MM.1S (cell line): Measurements from ENCODE around the gene ROR2.
A peak's percentile ranks its signal among the peaks of the same experiment; 100 is the strongest.

ENCODE experiments used
- DNase-seq: peaks from one replicate; pipeline ENCODE4 v3.0.0-alpha.2; 2015
- H2AFZ ChIP-seq: fragments of 300-600 bp; sonication (generic); 2 replicates; pipeline ENCODE4 v1.6.0; 2016; ENCODE audit warnings: antibody characterized with exemption, low read length
- H3F3A ChIP-seq: fragments of 300-600 bp; sonication (generic); 2 replicates; pipeline ENCODE4 v1.6.1; 2016; ENCODE audit warnings: mild to moderate bottlenecking, antibody characterized with exemption, low read length, moderate library complexity, mixed read lengths; ENCODE audit not compliant: insufficient read depth
- H3K27ac ChIP-seq: fragments of 300-600 bp; sonication (generic); 2 replicates; pipeline ENCODE4 v1.5.1; 2016; ENCODE audit warnings: mild to moderate bottlenecking, low read length
- H3K27me3 ChIP-seq: fragments of 300-600 bp; sonication (generic); replicated peaks from 2 replicates; pipeline ENCODE4 v1.6.0; 2016; ENCODE audit warnings: low read length; ENCODE audit not compliant: insufficient read depth
- H3K36me3 ChIP-seq: fragments of 300-600 bp; sonication (generic); replicated peaks from 2 replicates; pipeline ENCODE4 v1.6.1; 2016; ENCODE audit warnings: mild to moderate bottlenecking, low read length, mixed read lengths; ENCODE audit not compliant: insufficient read depth
- H3K4me1 ChIP-seq: fragments of 300-600 bp; sonication (generic); 2 replicates; pipeline ENCODE4 v1.6.1; 2016; ENCODE audit warnings: low read length, mixed read lengths
- H3K4me2 ChIP-seq: fragments of 300-600 bp; sonication (generic); 2 replicates; pipeline ENCODE4 v1.6.0; 2016; ENCODE audit warnings: low read depth, low read length
- H3K4me3 ChIP-seq: fragments of 300-600 bp; sonication (generic); 2 replicates; pipeline ENCODE4 v1.5.1; 2016; ENCODE audit warnings: low read length, mixed read lengths
- H3K79me2 ChIP-seq: fragments of 300-600 bp; sonication (generic); 2 replicates; pipeline ENCODE4 v1.6.1; 2016; ENCODE audit warnings: mixed run types, low read length, mixed read lengths
- H3K9ac ChIP-seq: fragments of 300-600 bp; sonication (generic); 2 replicates; pipeline ENCODE4 v1.6.1; 2016; ENCODE audit warnings: low read length, mixed read lengths
- H3K9me2 ChIP-seq: fragments of 300-600 bp; sonication (generic); replicated peaks from 2 replicates; pipeline ENCODE4 v1.6.1; 2016; ENCODE audit warnings: mild to moderate bottlenecking, low read length, mixed read lengths; ENCODE audit not compliant: insufficient read depth
- H3K9me3 ChIP-seq: fragments of 300-600 bp; sonication (generic); replicated peaks from 2 replicates; pipeline ENCODE4 v1.6.1; 2016; ENCODE audit warnings: mild to moderate bottlenecking, low read length, mixed read lengths; ENCODE audit not compliant: insufficient read depth
- H4K20me1 ChIP-seq: fragments of 300-600 bp; sonication (generic); 2 replicates; pipeline ENCODE4 v1.6.1; 2016; ENCODE audit warnings: mild to moderate bottlenecking, low read length, moderate library complexity, mixed read lengths; ENCODE audit not compliant: insufficient read depth
- CTCF ChIP-seq: fragments of 300-600 bp; sonication (generic); IDR thresholded peaks from 2 replicates; pipeline ENCODE4 v1.5.1; 2016; ENCODE audit warnings: antibody characterized with exemption, low read length, mixed read lengths
- EZH2 ChIP-seq: fragments of 300-600 bp; sonication (generic); optimal IDR thresholded peaks from 2 replicates; pipeline ENCODE3; 2017; ENCODE audit warnings: low read depth, mild to moderate bottlenecking, antibody characterized with exemption, low read length, mixed read lengths
- EZH2phosphoT487 ChIP-seq: fragments of 300-600 bp; sonication (generic); IDR thresholded peaks from 2 replicates; pipeline ENCODE4 v1.6.1; 2018; ENCODE audit warnings: antibody characterized with exemption, low read length

Gene ROR2

GRCh38 chr9:91690540-91691249, 259.3 kb downstream of the ROR2 start:
- H3K36me3 ChIP-seq = no peaks in the 10 kb centered on the region
- 0 out of 2 replicates have a peak overlapping the region, but pooled peaks have one; percentile 30 for H2AFZ ChIP-seq
- H3K27ac ChIP-seq = no peak overlapping the region
- H3K27me3 ChIP-seq = no peaks in the 10 kb centered on the region
- no peaks in the 10 kb centered on the region for H3K9me2 ChIP-seq
- no peak overlapping the region for H3K4me2 ChIP-seq
- no peak overlapping the region for H3K4me3 ChIP-seq
- no peak overlapping the region for H3K9ac ChIP-seq
- no peaks in the 10 kb centered on the region for H3K79me2 ChIP-seq
- no peaks in the 10 kb centered on the region for H3K9me3 ChIP-seq
- no peaks in the 10 kb centered on the region for H3F3A ChIP-seq
- H3K4me1 ChIP-seq = peaks cover 6% of the 10 kb centered on the region
- no peak for TF ChIP-seq CTCF
- TF ChIP-seq EZH2phosphoT487 = no peak
- no peak for TF ChIP-seq EZH2
- peak; percentile 35 for DNase-seq
- H4K20me1 ChIP-seq = no peaks in the 10 kb centered on the region

GRCh38 chr9:91689006-91689405, 261.0 kb downstream of the ROR2 start:
- no peak overlapping the region for H2AFZ ChIP-seq
- TF ChIP-seq CTCF (no peak), EZH2 (no peak), EZH2phosphoT487 (no peak)
- no peaks in the 10 kb centered on the region for H4K20me1 ChIP-seq
- H3K36me3 ChIP-seq = no peaks in the 10 kb centered on the region
- peaks cover 6% of the 10 kb centered on the region for H3K4me1 ChIP-seq
- no peak for DNase-seq
- H3K27ac ChIP-seq = no peak overlapping the region
- H3K27me3 ChIP-seq = no peaks in the 10 kb centered on the region
- no peak overlapping the region for H3K9ac ChIP-seq
- H3K9me2 ChIP-seq = no peaks in the 10 kb centered on the region
- H3F3A ChIP-seq = no peaks in the 10 kb centered on the region
- no peak overlapping the region for H3K4me3 ChIP-seq
- H3K4me2 ChIP-seq = no peak overlapping the region
- H3K79me2 ChIP-seq = no peaks in the 10 kb centered on the region
- H3K9me3 ChIP-seq = no peaks in the 10 kb centered on the region

GRCh38 chr9:91683269-91683668, 266.8 kb downstream of the ROR2 start:
- no peak for TF ChIP-seq EZH2
- no peak for TF ChIP-seq CTCF
- no peak for TF ChIP-seq EZH2phosphoT487
- Histone ChIP-seq H3K4me2 (no peak overlapping the region), H3K79me2 (no peaks in the 10 kb centered on the region), H3K9me2 (no peaks in the 10 kb centered on the region), H3K36me3 (no peaks in the 10 kb centered on the region), H3F3A (no peaks in the 10 kb centered on the region), H3K27ac (no peak overlapping the region), H3K27me3 (no peaks in the 10 kb centered on the region), H3K9ac (no peak overlapping the region), H4K20me1 (no peaks in the 10 kb centered on the region), H3K4me3 (no peak overlapping the region), H2AFZ (no peak overlapping the region), H3K9me3 (no peaks in the 10 kb centered on the region), H3K4me1 (no peaks in the 10 kb centered on the region)
- DNase-seq = no peak
